A549 (cell line): Measurements from ENCODE around the gene CMTM1. TPM values are rescaled to one million over a fixed set of nuclear protein-coding genes. Genes with fewer than 3 reads are reported as not detected.

Source experiments
- ATAC-seq, 2 experiments: fragments of 200-7000 bp in 1 of 2; fragments of >200 bp in 1 of 2; cut with Nextera tagmentation in 1 of 2; cut with Tn5 transposase in 1 of 2; 3 replicates each; pipeline versions ENCODE4 v1.8.0 to v1.9.1; 2018 to 2020; ENCODE audit warnings: mild to moderate bottlenecking in 1 of 2, moderate library complexity in 1 of 2
- CTCF ChIA-PET: fragments of 300-600 bp; sonication (Branson Sonifier 250); formaldehyde crosslinking; extraction: SDS; loops from one replicate; lab custom pipeline; 2021; ENCODE audit warnings: antibody characterized with exemption, inconsistent platforms; lab: Yijun Ruan, JAX
- POLR2A ChIA-PET: fragments of 350-600 bp; formaldehyde crosslinking; extraction: SDS; loops from one replicate; lab custom pipeline; 2021; ENCODE audit warnings: antibody characterized with exemption, inconsistent platforms; lab: Yijun Ruan, JAX
- DNase-seq, 2 experiments: peaks; one replicate each; pipeline versions ENCODE4 v3.0.0 to v3.0.0-alpha.2; 2011 to 2016; ENCODE audit warnings: low read depth in 1 of 2, low spot score in 1 of 2
- FAIRE-seq: peaks from 2 replicates; lab custom pipeline; 2011; peaks lifted over from hg19 to GRCh38; lab: Jason Lieb, UNC
- H3K27ac ChIP-seq, 2 experiments: fragments of >200 bp; sonication (Bioruptor Twin); formaldehyde crosslinking; 3 replicates each; pipeline ENCODE4 v1.5.1; 2016 to 2017
- H3K4me1 ChIP-seq: fragments of >200 bp; sonication (Bioruptor Twin); formaldehyde crosslinking; 3 replicates; pipeline ENCODE4 v1.6.1; 2016
- H3K4me2 ChIP-seq: fragments of >200 bp; sonication (Bioruptor Twin); formaldehyde crosslinking; 3 replicates; pipeline ENCODE4 v1.6.1; 2016
- H3K4me3 ChIP-seq: fragments of >200 bp; sonication (Bioruptor Twin); formaldehyde crosslinking; 3 replicates; pipeline ENCODE4 v1.5.1; 2016
- H3K9me3 ChIP-seq: fragments of >200 bp; sonication (Bioruptor Twin); formaldehyde crosslinking; 3 replicates; pipeline ENCODE4 v1.6.1; 2016
- CBX8 ChIP-seq: fragments of 200-600 bp; sonication (generic); IDR thresholded peaks from 2 replicates; pipeline ENCODE4 v1.6.1; 2016
- CEBPB ChIP-seq, 2 experiments: fragments of >200 bp in 1 of 2; sonication (Bioruptor Twin) in 1 of 2; formaldehyde crosslinking in 1 of 2; IDR thresholded peaks; 2 replicates each; pipeline ENCODE4 v1.6.1; 2012 to 2016
- CHD4 ChIP-seq: fragments of 200-600 bp; sonication (generic); IDR thresholded peaks from 2 replicates; pipeline ENCODE4 v1.6.1; 2016; ENCODE audit warnings: antibody characterized with exemption, mild to moderate bottlenecking, borderline replicate concordance
- EP300 ChIP-seq, 2 experiments: fragments of >200 bp; sonication (Bioruptor Twin); formaldehyde crosslinking; IDR thresholded peaks; 2 replicates in 1 of 2; 3 replicates in 1 of 2; pipeline ENCODE4 v1.6.1; 2016 to 2017
- FOSB ChIP-seq: fragments of 250-450 bp; sonication (Bioruptor Pico); IDR thresholded peaks from 2 replicates; pipeline ENCODE4 v1.5.0; 2020; ENCODE audit warnings: mild to moderate bottlenecking, moderate library complexity
- HDAC2 ChIP-seq: fragments of 200-600 bp; sonication (generic); IDR thresholded peaks from 2 replicates; pipeline ENCODE4 v1.6.1; 2016
- JUN ChIP-seq, 2 experiments: fragments of >200 bp; sonication (Bioruptor Twin); formaldehyde crosslinking; IDR thresholded peaks; 2 replicates in 1 of 2; 3 replicates in 1 of 2; pipeline ENCODE4 v1.6.1; 2016 to 2017
- KDM1A ChIP-seq: fragments of 200-600 bp; sonication (generic); IDR thresholded peaks from 2 replicates; pipeline ENCODE4 v1.6.1; 2016; ENCODE audit warnings: low read depth, mild to moderate bottlenecking
- MAZ ChIP-seq: fragments of 150-350 bp; IDR thresholded peaks from 2 replicates; pipeline ENCODE4 v1.6.1; 2014; ENCODE audit warnings: antibody characterized with exemption, low read depth, low read length, borderline replicate concordance
- MYC ChIP-seq: IDR thresholded peaks from 2 replicates; pipeline ENCODE4 v1.6.1; 2012; ENCODE audit warnings: mild to moderate bottlenecking, inconsistent platforms, low read length, improper control_type of control experiment, borderline replicate concordance
- NFE2L2 ChIP-seq: fragments of 150-350 bp; conservative IDR thresholded peaks from 2 replicates; pipeline ENCODE4 v1.6.1; 2014; ENCODE audit warnings: low read length
- RARB ChIP-seq: fragments of 250-450 bp; sonication (Bioruptor Pico); IDR thresholded peaks from 2 replicates; pipeline ENCODE4 v1.8.0; 2021; ENCODE audit warnings: mild to moderate bottlenecking, moderate library complexity
- RFX5 ChIP-seq: fragments of 450-650 bp; IDR thresholded peaks from 2 replicates; pipeline ENCODE4 v1.7.1; 2014; ENCODE audit warnings: antibody characterized with exemption, mild to moderate bottlenecking, moderate library complexity
- TP53 ChIP-seq: fragments of 250-450 bp; sonication (Bioruptor Pico); IDR thresholded peaks from 2 replicates; pipeline ENCODE4 v1.5.0; 2021; ENCODE audit warnings: mild to moderate bottlenecking, moderate library complexity
- ZNF302 ChIP-seq: fragments of 250-450 bp; sonication (Bioruptor Pico); IDR thresholded peaks from 2 replicates; pipeline ENCODE4 v1.9.0; 2021; ENCODE audit warnings: inconsistent platforms, mild to moderate bottlenecking, moderate library complexity
- WGBS: methylation state at CpG from one replicate; pipeline ENCODE4 v1.1.6; 2017; ENCODE audit errors: missing lambda C conversion rate; 5-methylcytosine and 5-hydroxymethylcytosine counted together
- polyA plus RNA-seq, 4 experiments: library from polyadenylated mRNA; depleted of rRNA in 3 of 4; stranded (reverse); fragments of >200 nt; fragmentation: RNase III in 1 of 4; extraction: RNeasy Plus Mini Kit Qiagen cat#74134 plus additional on column Dnase treatment in 1 of 4; gene quantifications; 2 replicates in 3 of 4; 3 replicates in 1 of 4; pipeline ENCODE4 v1.2.3, GENCODE V29; 2011 to 2017
- TF ChIP-seq, protein P1 (sequence below): IDR thresholded peaks from 2 replicates; pipeline ENCODE4 v1.6.1; 2012
- TF ChIP-seq, protein P2 (sequence below): fragments of >200 bp; sonication (Bioruptor Twin); formaldehyde crosslinking; IDR thresholded peaks from 3 replicates; pipeline ENCODE4 v1.5.1; 2016
- TF ChIP-seq, protein P3 (sequence below): fragments of 200-600 bp; sonication (generic); IDR thresholded peaks from 2 replicates; pipeline ENCODE4 v1.6.1; 2016; ENCODE audit warnings: antibody characterized with exemption, mild to moderate bottlenecking, moderate library complexity

CMTM1 gene
- polyA plus RNA-seq, 2 of the 4 experiments (the other 2 are of a cell fraction): 1.3 to 1.9 TPM

DNA sequence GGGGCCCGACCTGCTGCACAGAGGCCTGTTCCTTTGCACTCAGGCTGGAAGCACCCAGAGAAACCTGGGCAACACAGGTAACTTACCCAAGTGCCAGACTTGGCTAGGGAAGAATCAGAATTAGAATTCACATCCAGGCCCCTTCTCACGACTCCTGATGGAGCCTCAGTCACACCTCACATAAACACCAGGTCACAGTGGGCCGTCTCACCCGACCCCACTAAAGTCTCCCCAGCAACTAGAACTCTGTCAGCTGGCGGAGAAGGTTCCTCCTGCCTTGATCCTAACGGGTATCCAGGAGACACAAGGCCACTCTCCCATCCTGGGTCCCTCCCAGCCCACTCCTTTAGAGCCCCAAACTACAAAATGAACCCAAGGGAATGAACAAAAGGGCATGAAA, 22.7 kb upstream of the CMTM1 start:
- Histone ChIP-seq H3K27ac (no peak overlapping the region), H3K9me3 (no peaks in the 10 kb centered on the region), H3K4me1 (no peaks in the 10 kb centered on the region), H3K4me2 (no peak overlapping the region), H3K4me3 (no peak overlapping the region)
- no peak for FAIRE-seq
- DNase-seq: no peak
- ATAC-seq: no peak
- CTCF ChIA-PET: interaction anchor here (1.1 to 1.8 kb wide), 3 partner anchors 10 to 60 kb away, joined by 3 to 7 read pairs (median 5); no protein-coding TSS in a partner anchor
- POLR2A ChIA-PET: interaction anchor here (0.6 kb wide), 1 partner anchor 21 kb away, joined by 4 read pairs; no protein-coding TSS in a partner anchor
- TF ChIP-seq EP300 (IDR thresholded peaks at IDR 0.05) (no peak), FOSB (no peak), CBX8 (no peak), ZNF302 (CRISPR knock-in tag) (no peak)
- TF ChIP-seq, protein P1, sequence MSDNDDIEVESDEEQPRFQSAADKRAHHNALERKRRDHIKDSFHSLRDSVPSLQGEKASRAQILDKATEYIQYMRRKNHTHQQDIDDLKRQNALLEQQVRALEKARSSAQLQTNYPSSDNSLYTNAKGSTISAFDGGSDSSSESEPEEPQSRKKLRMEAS: no peak
- TF ChIP-seq, protein P2, sequence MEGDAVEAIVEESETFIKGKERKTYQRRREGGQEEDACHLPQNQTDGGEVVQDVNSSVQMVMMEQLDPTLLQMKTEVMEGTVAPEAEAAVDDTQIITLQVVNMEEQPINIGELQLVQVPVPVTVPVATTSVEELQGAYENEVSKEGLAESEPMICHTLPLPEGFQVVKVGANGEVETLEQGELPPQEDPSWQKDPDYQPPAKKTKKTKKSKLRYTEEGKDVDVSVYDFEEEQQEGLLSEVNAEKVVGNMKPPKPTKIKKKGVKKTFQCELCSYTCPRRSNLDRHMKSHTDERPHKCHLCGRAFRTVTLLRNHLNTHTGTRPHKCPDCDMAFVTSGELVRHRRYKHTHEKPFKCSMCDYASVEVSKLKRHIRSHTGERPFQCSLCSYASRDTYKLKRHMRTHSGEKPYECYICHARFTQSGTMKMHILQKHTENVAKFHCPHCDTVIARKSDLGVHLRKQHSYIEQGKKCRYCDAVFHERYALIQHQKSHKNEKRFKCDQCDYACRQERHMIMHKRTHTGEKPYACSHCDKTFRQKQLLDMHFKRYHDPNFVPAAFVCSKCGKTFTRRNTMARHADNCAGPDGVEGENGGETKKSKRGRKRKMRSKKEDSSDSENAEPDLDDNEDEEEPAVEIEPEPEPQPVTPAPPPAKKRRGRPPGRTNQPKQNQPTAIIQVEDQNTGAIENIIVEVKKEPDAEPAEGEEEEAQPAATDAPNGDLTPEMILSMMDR: no peak
- 77% methylated on average over 6 of the region's 6 CpGs for WGBS

DNA sequence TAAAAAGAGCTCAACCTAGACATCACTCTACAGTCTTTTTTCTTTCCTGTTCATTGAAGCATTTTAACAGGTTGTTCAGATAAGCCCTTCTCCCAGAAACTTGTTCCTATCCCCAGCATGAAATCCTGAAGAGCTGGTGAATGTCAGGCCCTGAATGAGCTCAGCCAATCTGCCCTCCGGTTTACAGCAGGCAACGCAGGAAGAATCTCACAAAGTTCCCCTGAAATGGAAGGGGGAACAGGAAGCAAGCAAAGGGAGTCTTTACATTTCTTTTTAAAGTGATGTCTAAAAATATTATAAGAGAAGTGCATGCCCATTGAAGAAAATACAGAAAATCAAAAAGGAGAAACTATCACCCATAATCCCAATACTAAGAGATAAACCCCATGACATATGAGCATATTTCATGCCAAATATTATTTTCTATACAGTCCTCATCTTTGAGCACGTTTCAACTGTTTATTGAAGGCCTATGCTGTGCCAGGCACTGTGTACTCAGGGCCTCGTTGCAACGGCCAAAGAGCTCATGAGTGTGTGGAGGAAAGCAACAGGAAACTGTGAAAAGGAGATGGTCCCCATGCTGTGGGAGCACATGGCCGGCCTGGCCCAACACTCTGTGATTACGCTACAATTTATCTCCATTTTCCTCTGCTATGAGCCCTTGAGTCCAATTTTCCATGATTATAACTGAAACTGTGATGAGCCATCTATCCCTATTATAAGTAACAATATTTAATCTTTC, 22.1 kb upstream of the CMTM1 start:
- ChIA-PET CTCF (interaction anchor here (1.2 to 1.8 kb wide), 2 partner anchors 15 to 61 kb away, joined by 5 to 7 read pairs; no protein-coding TSS in a partner anchor), POLR2A (no interaction called here)
- FAIRE-seq: no peak
- no peak for DNase-seq
- H3K4me1 ChIP-seq: peaks cover 6% of the 10 kb centered on the region; the same call in 2 of the 3 replicates
- no peak overlapping the region for H3K4me2 ChIP-seq
- ATAC-seq: no peak
- no peak overlapping the region for H3K27ac ChIP-seq
- no peaks in the 10 kb centered on the region for H3K9me3 ChIP-seq
- no peak for TF ChIP-seq HDAC2
- TF ChIP-seq TP53 (CRISPR knock-in tag): no peak
- TF ChIP-seq CEBPB (IDR thresholded peaks at IDR 0.05): no peak
- TF ChIP-seq RFX5: no peak
- no peak for TF ChIP-seq CHD4
- no peak for TF ChIP-seq KDM1A
- TF ChIP-seq JUN (IDR thresholded peaks at IDR 0.05): no peak
- TF ChIP-seq MAZ: no peak
- no peak for TF ChIP-seq MYC
- TF ChIP-seq, protein P3, sequence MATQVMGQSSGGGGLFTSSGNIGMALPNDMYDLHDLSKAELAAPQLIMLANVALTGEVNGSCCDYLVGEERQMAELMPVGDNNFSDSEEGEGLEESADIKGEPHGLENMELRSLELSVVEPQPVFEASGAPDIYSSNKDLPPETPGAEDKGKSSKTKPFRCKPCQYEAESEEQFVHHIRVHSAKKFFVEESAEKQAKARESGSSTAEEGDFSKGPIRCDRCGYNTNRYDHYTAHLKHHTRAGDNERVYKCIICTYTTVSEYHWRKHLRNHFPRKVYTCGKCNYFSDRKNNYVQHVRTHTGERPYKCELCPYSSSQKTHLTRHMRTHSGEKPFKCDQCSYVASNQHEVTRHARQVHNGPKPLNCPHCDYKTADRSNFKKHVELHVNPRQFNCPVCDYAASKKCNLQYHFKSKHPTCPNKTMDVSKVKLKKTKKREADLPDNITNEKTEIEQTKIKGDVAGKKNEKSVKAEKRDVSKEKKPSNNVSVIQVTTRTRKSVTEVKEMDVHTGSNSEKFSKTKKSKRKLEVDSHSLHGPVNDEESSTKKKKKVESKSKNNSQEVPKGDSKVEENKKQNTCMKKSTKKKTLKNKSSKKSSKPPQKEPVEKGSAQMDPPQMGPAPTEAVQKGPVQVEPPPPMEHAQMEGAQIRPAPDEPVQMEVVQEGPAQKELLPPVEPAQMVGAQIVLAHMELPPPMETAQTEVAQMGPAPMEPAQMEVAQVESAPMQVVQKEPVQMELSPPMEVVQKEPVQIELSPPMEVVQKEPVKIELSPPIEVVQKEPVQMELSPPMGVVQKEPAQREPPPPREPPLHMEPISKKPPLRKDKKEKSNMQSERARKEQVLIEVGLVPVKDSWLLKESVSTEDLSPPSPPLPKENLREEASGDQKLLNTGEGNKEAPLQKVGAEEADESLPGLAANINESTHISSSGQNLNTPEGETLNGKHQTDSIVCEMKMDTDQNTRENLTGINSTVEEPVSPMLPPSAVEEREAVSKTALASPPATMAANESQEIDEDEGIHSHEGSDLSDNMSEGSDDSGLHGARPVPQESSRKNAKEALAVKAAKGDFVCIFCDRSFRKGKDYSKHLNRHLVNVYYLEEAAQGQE: no peak
- no peak for TF ChIP-seq NFE2L2
- no peak for TF ChIP-seq RARB
- H3K4me3 ChIP-seq: no peak overlapping the region
- 92% methylated on average over 7 of the region's 7 CpGs for WGBS
